ENCODE data around the gene OR52I1.

- TF ChIP-seq CTCF (IDR thresholded peaks at IDR 0.05; ENCODE audit: insufficient read depth, low read length), result no peak
- TF ChIP-seq POLR2AphosphoS5 (IDR thresholded peaks at IDR 0.05; ENCODE audit: low read depth), result no peak
- no peak for TF ChIP-seq REST (IDR thresholded peaks at IDR 0.05; ENCODE audit: insufficient replicate concordance, low read depth)
- no peak for TF ChIP-seq SPI1 (IDR thresholded peaks at IDR 0.05; ENCODE audit: borderline replicate concordance, low read depth)
Measured at GRCh38 chr11:4589017-4589416, 4.8 kb upstream of the OR52I1 start.
